Sigmoid colon (tissue), 7 donors: Measurements from ENCODE around the gene UQCC5. TPM values are rescaled to one million over a fixed set of nuclear protein-coding genes. Genes with fewer than 3 reads are reported as not detected.

ENCODE experiments used
- DNase-seq: peaks from one replicate; pipeline ENCODE4 v3.0.0-alpha.2; 2019
- H3K27ac ChIP-seq, 4 donors: fragments of 200-600 bp; sonication (generic); one replicate each; pipeline ENCODE4 v1.5.1; 2016 to 2019; ENCODE audit warnings: mild to moderate bottlenecking in 1 of 4
- H3K27me3 ChIP-seq, 3 donors: fragments of 200-600 bp; sonication (generic); one replicate each; pipeline ENCODE4 v1.5.1; 2019; ENCODE audit warnings: mild to moderate bottlenecking in 1 of 3
- H3K36me3 ChIP-seq, 4 donors: fragments of 200-600 bp; sonication (generic); one replicate each; pipeline ENCODE4 v1.5.1; 2016 to 2019
- H3K4me1 ChIP-seq, 4 donors: fragments of 200-600 bp; sonication (generic); one replicate each; pipeline ENCODE4 v1.5.1; 2017 to 2019
- H3K4me3 ChIP-seq, 4 donors: fragments of 200-600 bp; sonication (generic); one replicate each; pipeline ENCODE4 v1.5.1; 2017 to 2019; ENCODE audit warnings: mild to moderate bottlenecking in 2 of 4, moderate library complexity in 1 of 4
- H3K9me3 ChIP-seq, 4 donors: fragments of 200-600 bp in 3 of 4; sonication (generic) in 3 of 4; one replicate each; pipeline versions ENCODE4 v1.5.1 to v1.6.1; 2013 to 2019
- EP300 ChIP-seq, 4 donors: sonication (generic); formaldehyde crosslinking; IDR thresholded peaks; one replicate each; pipeline ENCODE4 v1.6.1; 2017; ENCODE audit warnings: antibody characterized with exemption in 4 of 4
- POLR2A ChIP-seq, 2 donors: fragments of 450-650 bp; IDR thresholded peaks; one replicate each; pipeline ENCODE4 v1.6.1; 2016; ENCODE audit warnings: antibody characterized with exemption in 2 of 2, mild to moderate bottlenecking in 2 of 2, moderate library complexity in 2 of 2
- POLR2AphosphoS5 ChIP-seq, 4 donors: sonication (generic); formaldehyde crosslinking; IDR thresholded peaks; one replicate each; pipeline ENCODE4 v1.6.1; 2017; ENCODE audit warnings: antibody characterized with exemption in 4 of 4
- WGBS, 2 donors: extraction: QIAGEN DNeasy Blood & Tissue Kit; methylation state at CpG; one replicate each; pipeline ENCODE4 v1.1.7; 2013; 5-methylcytosine and 5-hydroxymethylcytosine counted together
- intact Hi-C: fragments of 100-400 bp; cut with DNase I; formaldehyde crosslinking; loops from one replicate; pipeline ENCODE4 v1.15.1; 2023
- polyA plus RNA-seq, 3 donors: library from polyadenylated mRNA; stranded (reverse); fragments of 200-250 nt; gene quantifications; one replicate each; pipeline ENCODE4 v1.2.3, GENCODE V29; 2013
- total RNA-seq, 4 donors: library from RNA; depleted of rRNA; stranded (reverse); fragments of >200 nt; gene quantifications; one replicate each; pipeline ENCODE4 v1.1.0, GENCODE V29; 2016
- TF ChIP-seq, protein P1 (sequence below), 4 experiments: fragments of 450-650 bp in 3 of 4; fragments of 200-600 bp in 1 of 4; IDR thresholded peaks; one replicate each; pipeline ENCODE4 v1.5.1; 2016 to 2019; ENCODE audit warnings: antibody characterized with exemption in 4 of 4, mild to moderate bottlenecking in 3 of 4, moderate library complexity in 2 of 4
- donor health status: healthy with polysubstance abuse.
- donor health status: Bipolar disorder and iron deficiency.
- donor health status: healthy.

Gene UQCC5
- total and polyA plus RNA-seq, 7 donors: 0.54 to 15.6 (median 2.9) TPM

DNA sequence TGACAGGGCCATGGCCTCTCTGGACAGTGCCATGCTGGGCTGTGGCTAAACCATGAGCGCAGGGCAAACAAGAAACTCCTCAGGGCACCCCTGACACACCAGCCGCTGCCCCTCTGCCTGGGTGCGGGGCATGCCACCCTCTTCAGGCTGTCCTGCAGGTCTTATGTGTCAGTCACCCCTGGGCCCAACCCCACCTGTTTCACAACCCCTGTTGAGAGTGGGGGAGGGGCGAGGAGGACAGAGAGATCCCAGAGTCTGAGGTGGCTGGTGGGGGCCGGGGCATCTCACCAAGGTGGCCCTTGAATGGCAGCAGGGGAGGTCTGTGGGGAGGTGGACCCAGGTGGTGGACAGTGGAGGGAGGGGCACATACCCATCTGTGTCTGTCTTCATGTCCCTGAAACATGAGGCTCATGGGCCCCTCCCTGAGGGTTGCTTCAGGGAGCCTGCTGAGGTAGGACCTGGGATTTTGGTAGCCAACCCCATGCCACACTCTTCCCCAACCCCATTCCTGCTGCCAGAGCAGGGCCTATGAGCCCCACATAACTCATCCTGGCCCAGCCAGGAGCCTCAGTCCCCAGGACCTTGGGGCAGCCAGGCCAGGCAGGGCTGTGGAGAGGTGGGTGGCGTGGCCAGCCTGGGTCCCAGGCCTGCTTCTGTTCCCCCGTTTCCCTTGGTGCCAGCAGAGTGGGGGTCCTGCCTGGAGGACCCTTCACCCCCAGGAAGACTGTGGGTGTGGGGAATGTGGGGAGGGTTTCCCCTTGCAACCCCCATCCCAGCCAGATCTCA is 43.0 kb upstream of the UQCC5 start:
- intact Hi-C loops: no loop called here
- 93% methylated on average over 7 of the region's 7 CpGs for WGBS, 2 donors
- Histone ChIP-seq H3K27me3 (no peaks in the 10 kb centered on the region), H3K36me3 (peaks cover 39 to 51% (median 44%) of the 10 kb centered on the region in 4 donors), H3K27ac (no peak overlapping the region), H3K9me3 (no peaks in the 10 kb centered on the region), H3K4me1 (peaks cover 0 to 26% (median 11%) of the 10 kb centered on the region in 4 donors), H3K4me3 (no peak overlapping the region)
- no peak for TF ChIP-seq POLR2AphosphoS5 (IDR thresholded peaks at IDR 0.05)
- no peak for TF ChIP-seq EP300 (IDR thresholded peaks at IDR 0.05)
- no peak for DNase-seq

DNA sequence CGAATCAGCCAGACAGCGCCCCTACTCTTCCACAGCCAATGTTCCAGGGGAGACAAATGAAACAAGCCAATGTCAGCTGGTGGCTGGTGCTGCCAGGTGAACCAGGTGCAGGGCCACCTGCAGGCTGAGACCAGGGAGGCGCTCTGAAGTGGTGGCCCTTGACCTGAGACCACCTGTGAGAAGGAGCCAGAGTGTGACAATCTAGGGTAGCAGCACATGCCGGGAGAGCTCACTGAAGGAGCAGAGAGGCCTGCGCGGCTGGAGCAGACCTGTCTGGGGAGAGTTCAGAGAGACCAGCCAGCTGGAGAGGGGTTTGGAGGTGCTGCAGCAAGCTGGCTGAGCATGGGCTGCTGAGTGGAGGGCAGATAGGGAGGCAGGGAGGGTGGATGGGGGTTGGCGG is 42.0 kb upstream of the UQCC5 start:
- WGBS, 2 donors: 86% methylated on average over 7 of the region's 7 CpGs
- H3K36me3 ChIP-seq: peaks cover 29 to 41% (median 35%) of the 10 kb centered on the region in 4 donors
- TF ChIP-seq POLR2AphosphoS5 (IDR thresholded peaks at IDR 0.05) (no peak), POLR2A (IDR thresholded peaks at IDR 0.05) (no peak), EP300 (IDR thresholded peaks at IDR 0.05) (no peak)
- TF ChIP-seq, protein P1, sequence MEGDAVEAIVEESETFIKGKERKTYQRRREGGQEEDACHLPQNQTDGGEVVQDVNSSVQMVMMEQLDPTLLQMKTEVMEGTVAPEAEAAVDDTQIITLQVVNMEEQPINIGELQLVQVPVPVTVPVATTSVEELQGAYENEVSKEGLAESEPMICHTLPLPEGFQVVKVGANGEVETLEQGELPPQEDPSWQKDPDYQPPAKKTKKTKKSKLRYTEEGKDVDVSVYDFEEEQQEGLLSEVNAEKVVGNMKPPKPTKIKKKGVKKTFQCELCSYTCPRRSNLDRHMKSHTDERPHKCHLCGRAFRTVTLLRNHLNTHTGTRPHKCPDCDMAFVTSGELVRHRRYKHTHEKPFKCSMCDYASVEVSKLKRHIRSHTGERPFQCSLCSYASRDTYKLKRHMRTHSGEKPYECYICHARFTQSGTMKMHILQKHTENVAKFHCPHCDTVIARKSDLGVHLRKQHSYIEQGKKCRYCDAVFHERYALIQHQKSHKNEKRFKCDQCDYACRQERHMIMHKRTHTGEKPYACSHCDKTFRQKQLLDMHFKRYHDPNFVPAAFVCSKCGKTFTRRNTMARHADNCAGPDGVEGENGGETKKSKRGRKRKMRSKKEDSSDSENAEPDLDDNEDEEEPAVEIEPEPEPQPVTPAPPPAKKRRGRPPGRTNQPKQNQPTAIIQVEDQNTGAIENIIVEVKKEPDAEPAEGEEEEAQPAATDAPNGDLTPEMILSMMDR (IDR thresholded peaks at IDR 0.05): no peak
- no peak for DNase-seq
- H3K27me3 ChIP-seq: no peaks in the 10 kb centered on the region
- H3K9me3 ChIP-seq: no peaks in the 10 kb centered on the region
- intact Hi-C loops: no loop called here
- H3K4me3 ChIP-seq: peak overlapping the region in 1 of 4 donors; percentile 47
- H3K4me1 ChIP-seq: peaks cover 0 to 26% (median 11%) of the 10 kb centered on the region in 4 donors
- peak overlapping the region; percentile 48 to 74 (median 52) for H3K27ac ChIP-seq

DNA sequence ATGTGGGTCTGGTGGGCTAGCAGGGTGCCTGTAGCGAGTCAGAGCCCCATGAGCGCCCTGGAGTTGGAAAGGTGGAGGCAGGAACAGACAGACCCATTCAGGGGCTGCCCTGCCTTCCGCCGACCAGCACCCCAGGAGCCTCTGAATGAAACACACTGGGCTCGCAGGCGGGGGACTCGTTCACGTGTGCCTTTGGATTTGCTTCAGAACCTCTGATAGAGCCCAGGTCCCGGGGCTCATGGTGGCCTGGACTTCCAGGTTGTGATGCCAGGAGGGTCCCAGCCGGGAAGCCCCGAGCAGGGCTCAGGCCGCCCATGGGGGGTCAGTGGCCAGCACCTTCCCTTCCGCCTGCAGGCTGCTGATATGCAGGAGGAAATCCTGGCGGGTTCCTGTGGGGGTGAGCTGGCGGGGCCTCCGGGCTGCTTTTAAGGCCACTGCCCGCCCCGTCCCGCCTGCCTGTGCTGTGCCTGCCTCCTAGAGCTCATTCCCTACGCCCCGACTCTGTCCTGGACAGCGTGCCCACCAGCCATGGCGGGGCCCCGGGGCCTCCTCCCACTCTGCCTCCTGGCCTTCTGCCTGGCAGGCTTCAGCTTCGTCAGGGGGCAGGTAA is 41.4 kb upstream of the UQCC5 start, which contains the start of gene STAB1:
STAB1 (plus strand) TSS at position 453 of the 610 bp plus-strand sequence; CDS start at position 529, 76 bp downstream.
- peak; percentile 79 for DNase-seq
- Histone ChIP-seq H3K9me3 (no peaks in the 10 kb centered on the region), H3K4me3 (peak within 1 kb of the TSS; percentile 16 to 47 (median 27)), H3K36me3 (peaks cover 24 to 35% (median 29%) of the 10 kb centered on the region in 4 donors), H3K27me3 (no peaks in the 10 kb centered on the region), H3K27ac (peak within 1 kb of the TSS; percentile 48 to 74 (median 52)), H3K4me1 (peaks cover 0 to 22% (median 11%) of the 10 kb centered on the region in 4 donors)
- TF ChIP-seq POLR2A (IDR thresholded peaks at IDR 0.05) (no peak), POLR2AphosphoS5 (IDR thresholded peaks at IDR 0.05) (peak in 3 of 4 donors; percentile 30 to 59 (median 33)), EP300 (IDR thresholded peaks at IDR 0.05) (no peak)
- WGBS, 2 donors: 53 to 76% methylated on average over 25 of the region's 25 CpGs
- intact Hi-C loops: no loop called here

DNA sequence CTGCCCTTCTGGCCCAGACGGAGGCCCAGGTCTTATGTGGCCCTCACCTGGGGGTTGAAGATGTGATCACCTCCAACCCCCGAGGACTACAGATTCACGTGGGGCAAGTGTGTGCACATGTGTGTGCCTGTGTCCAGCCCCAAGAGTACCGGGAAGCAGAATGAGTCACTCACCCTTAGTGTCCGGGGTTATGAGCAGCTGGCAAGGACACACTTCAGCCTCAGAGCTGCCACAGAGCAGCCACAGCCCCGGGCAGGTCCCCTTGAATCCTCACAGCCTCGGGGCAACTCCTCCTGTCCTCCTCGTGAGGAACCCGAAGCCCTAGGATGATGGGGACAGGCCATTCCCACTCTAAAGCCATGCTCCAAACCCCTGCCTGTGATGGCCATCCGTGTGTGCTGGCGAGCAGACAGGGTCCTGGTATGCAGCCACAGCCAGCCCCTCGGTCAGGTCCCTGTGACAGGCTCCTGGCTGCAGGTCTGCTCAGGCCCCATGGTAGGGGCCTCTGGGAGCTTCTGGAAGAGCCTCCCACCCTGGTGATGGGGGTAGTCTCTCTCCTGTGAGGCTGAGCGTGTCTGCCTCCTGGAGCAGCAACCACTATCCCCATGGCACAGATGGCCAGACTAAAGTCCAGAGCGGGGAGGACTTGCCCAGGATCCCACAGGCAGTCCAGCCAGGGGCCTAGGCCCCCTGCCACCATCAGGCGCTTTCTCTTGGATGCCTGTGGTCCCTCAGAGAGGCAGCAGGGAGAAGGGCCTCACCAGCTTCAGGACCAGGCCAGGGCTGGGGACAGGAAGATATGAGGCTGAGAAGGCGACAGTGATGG is 40.4 kb upstream of the UQCC5 start:
- H3K27me3 ChIP-seq: no peaks in the 10 kb centered on the region
- H3K9me3 ChIP-seq: no peaks in the 10 kb centered on the region
- H3K4me1 ChIP-seq: peaks cover 0 to 21% (median 8%) of the 10 kb centered on the region in 4 donors
- no peak for DNase-seq
- TF ChIP-seq POLR2AphosphoS5 (IDR thresholded peaks at IDR 0.05): peak in 1 of 4 donors; percentile 33
- TF ChIP-seq POLR2A (IDR thresholded peaks at IDR 0.05): no peak
- WGBS, 2 donors: 66 to 75% methylated on average over 16 of the region's 16 CpGs
- H3K27ac ChIP-seq: peak overlapping the region; percentile 48 to 74 (median 52)
- intact Hi-C loops: no loop called here
- H3K36me3 ChIP-seq: peaks cover 14 to 25% (median 22%) of the 10 kb centered on the region in 4 donors
- H3K4me3 ChIP-seq: peak overlapping the region; percentile 16 to 47 (median 27)

DNA sequence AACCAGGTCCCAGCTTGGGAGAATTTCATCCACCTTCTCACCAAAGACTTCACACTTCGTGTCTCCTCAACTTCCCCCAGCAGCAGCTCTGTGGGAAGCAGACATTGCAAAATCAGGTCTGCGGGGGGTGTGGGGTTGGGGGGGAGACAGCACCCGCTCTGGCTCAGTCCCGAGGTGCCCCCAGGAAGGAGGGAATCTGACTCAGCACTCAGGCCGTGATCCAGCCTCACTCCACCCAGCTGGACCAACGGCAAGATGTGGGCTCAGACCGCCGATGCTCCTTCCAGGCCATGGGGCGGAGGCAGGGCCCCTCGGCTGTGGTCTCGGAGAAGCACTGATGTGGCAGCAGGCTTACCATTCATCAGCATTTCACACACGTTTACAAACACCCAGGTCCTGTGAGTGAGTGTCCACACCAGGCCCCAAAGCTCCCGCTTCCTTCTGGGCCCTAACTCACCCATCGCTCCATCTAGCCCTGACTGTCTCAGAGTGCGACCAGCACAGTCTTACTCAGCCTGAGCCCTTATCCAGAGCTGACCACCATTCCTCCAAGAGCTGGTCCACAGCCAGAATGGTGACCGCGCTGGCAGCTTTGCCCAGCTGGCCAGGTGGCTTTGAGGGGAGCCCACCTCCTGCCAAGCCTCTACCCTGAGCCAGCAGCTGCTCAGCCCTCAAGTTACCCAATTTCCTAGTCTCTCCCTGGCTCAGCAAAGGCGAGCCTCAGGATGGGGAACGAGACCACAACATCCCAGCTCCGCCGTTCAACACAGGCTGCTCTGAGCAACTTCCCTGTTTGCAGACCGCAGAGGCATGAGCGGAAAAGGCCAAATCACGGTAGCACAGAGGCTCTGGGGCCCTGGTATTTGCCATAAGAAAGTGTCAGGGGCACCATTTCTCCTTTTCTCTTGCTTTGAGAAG is 38.0 kb upstream of the UQCC5 start:
- DNase-seq: peak; percentile 83

DNA sequence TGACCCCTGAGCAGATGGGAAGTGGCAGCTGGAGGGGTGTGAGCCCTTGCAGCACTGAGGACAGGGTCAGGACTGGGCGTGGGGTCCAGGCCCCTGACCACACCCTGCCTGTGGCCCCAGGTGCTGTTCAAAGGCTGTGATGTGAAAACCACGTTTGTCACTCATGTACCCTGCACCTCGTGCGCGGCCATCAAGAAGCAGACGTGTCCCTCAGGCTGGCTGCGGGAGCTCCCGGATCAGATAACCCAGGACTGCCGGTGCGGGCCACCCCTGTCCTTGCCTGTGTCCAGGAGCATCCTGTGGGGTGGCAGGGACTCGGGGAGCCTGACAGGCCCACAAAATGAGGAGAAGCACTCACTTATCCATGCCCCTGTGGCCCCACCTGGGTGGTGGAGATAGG is 35.4 kb upstream of the UQCC5 start:
- DNase-seq: no peak
- peaks cover 0 to under 1% (median 0%) of the 10 kb centered on the region in 4 donors for H3K4me1 ChIP-seq
- no peak overlapping the region for H3K4me3 ChIP-seq
- no peaks in the 10 kb centered on the region for H3K9me3 ChIP-seq
- 62 to 79% methylated on average over 11 of the region's 11 CpGs for WGBS, 2 donors
- H3K27me3 ChIP-seq: no peaks in the 10 kb centered on the region
- intact Hi-C loops: no loop called here
- H3K36me3 ChIP-seq: no peaks in the 10 kb centered on the region
- H3K27ac ChIP-seq: no peak overlapping the region
- TF ChIP-seq EP300 (IDR thresholded peaks at IDR 0.05): no peak
- TF ChIP-seq, protein P1 (IDR thresholded peaks at IDR 0.05): no peak
- TF ChIP-seq POLR2A (IDR thresholded peaks at IDR 0.05): no peak
- no peak for TF ChIP-seq POLR2AphosphoS5 (IDR thresholded peaks at IDR 0.05)

More for the DNA sequence above, 38.0 kb upstream of the UQCC5 start:
- peak overlapping the region in 1 of 4 donors; percentile 38 for H3K27ac ChIP-seq
- intact Hi-C loops: no loop called here
- peaks cover 0 to 1% (median 0%) of the 10 kb centered on the region in 4 donors for H3K36me3 ChIP-seq
- H3K9me3 ChIP-seq: no peaks in the 10 kb centered on the region
- no peaks in the 10 kb centered on the region for H3K27me3 ChIP-seq
- no peak overlapping the region for H3K4me3 ChIP-seq
- peaks cover 0 to 21% (median 8%) of the 10 kb centered on the region in 4 donors for H3K4me1 ChIP-seq
- WGBS, 2 donors: 52 to 75% methylated on average over 24 of the region's 24 CpGs
- TF ChIP-seq POLR2AphosphoS5 (IDR thresholded peaks at IDR 0.05): no peak
